Measurements from ENCODE around the gene CARD14.
"Not testable (repeated sequence)": the region's sequence is repeated elsewhere in the genome, so short reads cannot be mapped to it uniquely, and the experiment has no call there.

CARD14 gene

GRCh38 chr17:80183581-80184422 is 14.0 kb downstream of the CARD14 start:
- DNase-seq (ENCODE audit: low read depth in 2 of 2), result no peak

- no peak for DNase-seq (ENCODE audit: low read depth in 2 of 2)
Observed at GRCh38 chr17:80184423-80184714, 14.5 kb downstream of the CARD14 start.

GRCh38 chr17:80185968-80186367 is 16.1 kb downstream of the CARD14 start:
- DNase-seq (ENCODE audit: low read depth in 2 of 2), result no peak

GRCh38 chr17:80187090-80187489 is 17.3 kb downstream of the CARD14 start:
- no peak for DNase-seq (ENCODE audit: low read depth in 2 of 2)

GRCh38 chr17:80187515-80187941 is 17.7 kb downstream of the CARD14 start:
- DNase-seq (ENCODE audit: low read depth in 2 of 2), result no peak

- DNase-seq (ENCODE audit: low read depth in 2 of 2), result no peak
Observed at GRCh38 chr17:80189611-80190010, 19.8 kb downstream of the CARD14 start.

GRCh38 chr17:80190716-80191115 is 20.9 kb downstream of the CARD14 start:
- no peak for DNase-seq (ENCODE audit: low read depth in 2 of 2)

GRCh38 chr17:80191192-80191591 is 21.4 kb downstream of the CARD14 start:
- DNase-seq (ENCODE audit: low read depth in 2 of 2), result no peak

- no peak for DNase-seq (ENCODE audit: low read depth in 2 of 2)
Observed at GRCh38 chr17:80191865-80192661, 22.2 kb downstream of the CARD14 start.

- DNase-seq (ENCODE audit: low read depth in 2 of 2), result no peak
Observed at GRCh38 chr17:80195141-80195540, 25.3 kb downstream of the CARD14 start.

GRCh38 chr17:80195671-80196529 is 26.1 kb downstream of the CARD14 start:
- DNase-seq (ENCODE audit: low read depth in 2 of 2), result peak; percentile 17 to 28

- no peak for DNase-seq (ENCODE audit: low read depth in 2 of 2)
Observed at GRCh38 chr17:80196652-80197051, 26.8 kb downstream of the CARD14 start.

GRCh38 chr17:80198144-80198661 is 28.4 kb downstream of the CARD14 start:
- no peak for DNase-seq (ENCODE audit: low read depth in 2 of 2)

- DNase-seq (ENCODE audit: low read depth in 2 of 2), result not testable (repeated sequence)
Observed at GRCh38 chr17:80199295-80199694, 29.5 kb downstream of the CARD14 start.

- no peak for DNase-seq (ENCODE audit: low read depth in 2 of 2)
Observed at GRCh38 chr17:80201446-80201845, 31.6 kb downstream of the CARD14 start.

GRCh38 chr17:80202197-80202596 is 32.4 kb downstream of the CARD14 start:
- DNase-seq (ENCODE audit: low read depth in 2 of 2), result no peak

- no peak for DNase-seq (ENCODE audit: low read depth in 2 of 2)
Observed at GRCh38 chr17:80203471-80203963, 33.7 kb downstream of the CARD14 start.

- DNase-seq (ENCODE audit: low read depth in 2 of 2), result no peak
Observed at GRCh38 chr17:80204626-80205468, 35.0 kb downstream of the CARD14 start.

GRCh38 chr17:80205811-80206210 is 36.0 kb downstream of the CARD14 start:
- no peak for DNase-seq (ENCODE audit: low read depth in 2 of 2)

GRCh38 chr17:80208050-80208449 is 38.2 kb downstream of the CARD14 start:
- no peak for DNase-seq (ENCODE audit: low read depth in 2 of 2)

- no peak for DNase-seq (ENCODE audit: low read depth in 2 of 2)
Observed at GRCh38 chr17:80209765-80210164, 39.9 kb downstream of the CARD14 start.

Data from stimulated activated CD4-positive, alpha-beta T cell treated with anti-CD3 and anti-CD28 coated beads, Interleukin-12 subunit alpha, Interleukin-12 subunit beta, amount 100 ng/mL, for 24 hours (primary cell).